ENCODE results near the gene TTC1. TPM values are rescaled to one million over a fixed set of nuclear protein-coding genes. Genes with fewer than 3 reads are reported as not detected.
"Not testable (repeated sequence)": the region's sequence is repeated elsewhere in the genome, so short reads cannot be mapped to it uniquely, and the experiment has no call there.

Gene TTC1
- total RNA-seq, 1 donor = 51.0 TPM

GRCh38 chr5:159993194-159993593, 15.7 kb upstream of the TTC1 start:
- H3K4me3 ChIP-seq (ENCODE audit: low read depth, low read length) = no peak overlapping the region
- no peak for DNase-seq (ENCODE audit: low read depth)
- no peak for TF ChIP-seq CTCF (IDR thresholded peaks at IDR 0.05; ENCODE audit: insufficient read depth, low read depth, low read length)

GRCh38 chr5:159995907-159996306, 13.0 kb upstream of the TTC1 start:
- TF ChIP-seq CTCF (IDR thresholded peaks at IDR 0.05; ENCODE audit: insufficient read depth, low read depth, low read length) = no peak
- no peak for DNase-seq (ENCODE audit: low read depth)
- no peak overlapping the region for H3K4me3 ChIP-seq (ENCODE audit: low read depth, low read length)

- no peak for TF ChIP-seq CTCF (IDR thresholded peaks at IDR 0.05; ENCODE audit: insufficient read depth, low read depth, low read length)
- H3K4me3 ChIP-seq (ENCODE audit: low read depth, low read length) = no peak overlapping the region
- no peak for DNase-seq (ENCODE audit: low read depth)
Observed at GRCh38 chr5:160001457-160001856, 7.5 kb upstream of the TTC1 start.

GRCh38 chr5:160007514-160007913, 1.4 kb upstream of the TTC1 start:
- DNase-seq (ENCODE audit: low read depth) = no peak
- no peak for TF ChIP-seq CTCF (IDR thresholded peaks at IDR 0.05; ENCODE audit: insufficient read depth, low read depth, low read length)

GRCh38 chr5:160008529-160008876, 436 bp upstream of the TTC1 start:
- DNase-seq (ENCODE audit: low read depth) = not testable (repeated sequence)
- peak overlapping the region; percentile 86 for H3K4me3 ChIP-seq (ENCODE audit: low read depth, low read length)

More at GRCh38 chr5:160007514-160007913, 1.4 kb upstream of the TTC1 start:
- no peak overlapping the region for H3K4me3 ChIP-seq (ENCODE audit: low read depth, low read length)

- no peak for DNase-seq (ENCODE audit: low read depth)
- no peak for TF ChIP-seq CTCF (IDR thresholded peaks at IDR 0.05; ENCODE audit: insufficient read depth, low read depth, low read length)
- H3K4me3 ChIP-seq (ENCODE audit: low read depth, low read length) = peak overlapping the region; percentile 86
Observed at GRCh38 chr5:160009591-160009989, 651 bp downstream of the TTC1 start.

GRCh38 chr5:160011471-160011870, 2.5 kb downstream of the TTC1 start:
- H3K4me3 ChIP-seq (ENCODE audit: low read depth, low read length) = no peak overlapping the region
- TF ChIP-seq CTCF (IDR thresholded peaks at IDR 0.05; ENCODE audit: insufficient read depth, low read depth, low read length) = no peak
- no peak for DNase-seq (ENCODE audit: low read depth)

GRCh38 chr5:160014197-160014596, 5.3 kb downstream of the TTC1 start:
- H3K4me3 ChIP-seq (ENCODE audit: low read depth, low read length); DNase-seq (ENCODE audit: low read depth): not testable (repeated sequence)
